ENCODE measurements around the gene CREG1.

GRCh38 chr1:167584581-167584980 is 31.0 kb upstream of the CREG1 start:
- no peak for TF ChIP-seq EZH2 (IDR thresholded peaks at IDR 0.05)
- no peak for TF ChIP-seq POLR2AphosphoS5 (IDR thresholded peaks at IDR 0.05; ENCODE audit: borderline replicate concordance, low read depth, low read length)
- TF ChIP-seq FOXP2 (optimal IDR thresholded peaks at IDR 0.05; ENCODE audit: control extremely low read depth, extremely low read length, insufficient read depth) = no peak

Data from SK-N-MC (cell line).